ENCODE results near the gene GLP2R.

GLP2R gene

DNA sequence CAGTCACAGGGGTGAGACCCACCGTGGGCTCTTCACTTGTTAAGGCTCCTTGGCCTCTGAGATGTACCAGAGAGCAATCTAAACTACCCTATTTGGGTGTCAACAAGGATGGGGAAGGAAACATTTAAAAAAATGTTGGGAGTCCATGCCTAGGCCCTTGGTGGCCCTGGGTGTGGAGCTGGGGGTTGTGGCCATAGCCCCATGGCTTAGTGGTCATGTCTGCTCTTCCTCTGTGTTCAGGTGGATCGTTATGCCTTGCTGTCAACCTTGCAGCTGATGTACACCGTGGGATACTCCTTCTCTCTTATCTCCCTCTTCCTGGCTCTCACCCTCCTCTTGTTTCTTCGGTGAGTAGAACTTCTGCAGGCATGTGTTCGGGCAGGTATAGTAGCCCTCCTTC lies 28.5 kb downstream of the GLP2R start:
- DNase-seq: no peak

DNA sequence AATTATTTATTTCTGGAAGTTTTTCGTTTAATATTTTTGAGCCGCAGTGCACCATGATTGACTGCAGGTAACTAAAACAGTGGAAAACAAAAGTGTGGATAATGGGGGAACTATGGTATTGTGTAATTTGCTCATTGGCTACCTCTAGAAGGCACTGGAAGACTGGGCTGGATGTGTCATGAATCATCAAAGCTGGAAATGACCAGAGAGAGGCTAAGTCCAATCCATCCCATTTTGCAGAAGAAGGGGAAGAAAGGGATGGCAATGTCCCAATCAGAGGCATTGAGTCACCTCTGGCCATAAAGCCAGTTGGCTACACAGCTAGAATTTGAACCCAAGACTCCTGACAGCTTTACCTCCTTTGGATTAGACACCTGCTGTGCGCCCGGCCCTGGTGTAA lies 29.3 kb downstream of the GLP2R start:
- DNase-seq: no peak

DNA sequence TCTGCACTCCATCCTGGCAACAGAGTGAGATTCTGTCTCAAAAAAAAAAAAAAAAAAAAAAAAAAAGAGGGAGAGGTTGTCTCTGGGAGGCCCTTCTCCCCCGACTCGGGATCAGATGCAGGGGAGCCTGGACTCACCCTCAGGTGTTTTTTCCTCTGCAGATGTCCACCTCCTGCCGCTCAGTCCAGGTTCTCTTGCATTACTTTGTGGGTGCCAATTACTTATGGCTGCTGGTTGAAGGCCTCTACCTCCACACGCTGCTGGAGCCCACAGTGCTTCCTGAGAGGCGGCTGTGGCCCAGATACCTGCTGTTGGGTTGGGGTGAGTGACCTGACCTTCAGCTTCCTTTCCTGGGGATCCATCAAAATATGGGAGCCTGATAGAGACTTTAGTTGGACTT lies 34.1 kb downstream of the GLP2R start:
- DNase-seq: no peak

DNA sequence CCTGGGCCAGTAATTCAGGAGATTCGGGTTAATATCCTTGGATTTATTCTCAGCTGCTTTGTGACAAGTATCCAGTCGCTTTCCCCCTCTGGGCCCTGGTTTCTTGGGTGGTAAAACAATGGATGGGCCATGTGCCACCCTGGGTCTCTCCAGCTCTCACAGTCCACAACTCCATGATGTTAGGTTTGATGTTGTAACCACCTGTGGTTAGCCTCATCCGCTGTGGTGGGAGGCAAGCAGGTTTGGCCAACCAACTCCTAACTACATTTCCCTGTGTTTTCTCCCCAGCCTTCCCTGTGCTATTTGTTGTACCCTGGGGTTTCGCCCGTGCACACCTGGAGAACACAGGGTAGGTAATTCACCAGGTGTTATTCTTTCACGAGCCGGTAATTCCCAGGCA lies 35.1 kb downstream of the GLP2R start:
- DNase-seq: no peak

DNA sequence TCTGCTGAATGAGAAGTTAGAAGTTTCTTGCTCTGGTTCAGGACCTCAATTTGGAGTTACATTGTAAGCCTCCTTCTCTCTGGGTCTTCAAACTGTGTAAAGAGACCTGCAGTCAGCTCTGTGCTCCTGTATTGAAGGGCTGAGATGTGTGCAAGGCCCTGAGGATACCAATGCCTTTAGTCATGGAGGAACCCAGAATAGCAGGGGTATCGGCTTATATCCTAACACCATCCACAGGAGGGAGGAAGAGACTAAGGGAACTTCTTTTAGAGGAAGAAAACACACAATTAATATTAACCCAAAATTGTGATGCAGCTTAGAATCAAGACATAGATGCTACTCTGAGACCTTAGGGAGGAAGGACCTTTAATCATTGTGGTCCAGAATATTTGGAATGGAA lies 36.5 kb downstream of the GLP2R start:
- no peak for DNase-seq

DNA sequence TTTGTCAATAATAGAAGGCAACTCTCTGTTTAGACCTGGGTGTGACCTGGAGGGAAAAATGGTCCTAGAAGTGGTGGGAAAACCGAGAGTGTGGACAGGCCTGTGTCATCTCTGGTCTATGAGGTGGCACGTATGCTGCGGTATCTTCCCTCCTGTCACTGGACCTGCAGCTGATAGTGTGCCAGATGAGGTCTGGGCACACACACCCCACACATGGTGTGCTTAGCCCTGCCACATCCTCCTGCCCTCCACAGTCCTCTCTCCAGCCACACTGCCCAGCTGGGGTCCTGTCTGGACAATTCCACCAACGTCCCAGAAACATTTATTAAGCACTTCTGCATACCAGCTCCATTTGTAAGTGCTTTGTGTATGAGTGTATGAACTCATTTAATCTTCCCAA lies 37.2 kb downstream of the GLP2R start:
- DNase-seq: no peak

DNA sequence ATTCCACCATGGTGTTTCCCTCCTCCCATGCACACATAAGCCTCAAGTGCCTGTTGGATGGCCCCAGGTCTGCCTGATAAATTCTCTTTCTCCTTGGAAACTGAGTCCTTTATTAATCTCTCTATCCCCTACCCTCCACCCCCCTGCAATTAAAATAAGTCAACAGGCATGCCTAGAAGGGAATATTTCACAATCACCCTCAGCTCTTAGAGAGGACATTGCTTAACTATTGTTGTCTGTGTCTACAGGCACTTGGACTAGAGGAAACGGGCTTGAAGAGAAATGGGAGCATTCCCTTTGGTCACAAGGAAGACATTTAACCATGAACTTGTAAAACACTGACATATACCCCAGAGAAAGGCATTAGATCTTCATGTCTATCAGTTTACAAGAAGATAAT lies 39.9 kb downstream of the GLP2R start:
- no peak for DNase-seq

DNA sequence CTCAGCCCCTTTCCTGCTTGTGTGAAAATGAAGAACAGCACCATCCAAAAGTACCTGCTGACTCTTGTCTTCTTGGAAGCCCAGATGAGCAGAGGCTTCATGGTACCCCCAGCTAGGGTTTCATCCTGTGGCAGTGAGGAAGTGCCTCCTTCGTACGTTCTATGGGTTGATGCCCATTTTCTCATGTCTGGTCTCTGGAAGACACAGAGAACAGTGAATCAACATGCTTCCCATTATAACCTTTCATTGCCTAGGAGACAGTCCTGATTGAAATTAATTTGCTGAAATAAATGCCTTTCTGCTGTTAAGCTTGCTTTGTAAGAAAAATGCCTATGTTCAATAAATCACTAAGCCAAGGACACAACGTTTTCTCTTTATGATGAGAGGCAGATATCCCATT lies 42.8 kb downstream of the GLP2R start:
- DNase-seq: no peak

DNA sequence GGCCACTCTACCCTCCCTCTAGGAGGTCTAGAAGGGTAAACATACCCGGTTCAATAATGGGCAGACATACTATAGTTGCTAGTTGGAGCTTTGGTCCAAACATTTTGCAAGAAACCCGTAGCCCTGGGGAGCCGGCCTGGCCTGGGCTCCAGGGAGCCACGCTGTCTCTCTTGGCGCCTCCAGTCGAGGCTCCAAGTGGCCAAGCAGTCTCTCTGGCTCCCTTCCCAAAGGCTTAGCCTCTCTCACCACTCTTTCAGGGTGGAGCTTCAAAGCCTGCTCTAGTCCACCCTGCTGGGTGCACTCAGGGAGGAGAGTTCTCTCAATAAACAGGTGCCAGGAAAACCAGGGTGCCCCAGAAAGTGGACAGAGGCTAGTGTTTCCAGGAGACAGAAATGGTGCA lies 47.1 kb downstream of the GLP2R start:
- no peak for DNase-seq

DNA sequence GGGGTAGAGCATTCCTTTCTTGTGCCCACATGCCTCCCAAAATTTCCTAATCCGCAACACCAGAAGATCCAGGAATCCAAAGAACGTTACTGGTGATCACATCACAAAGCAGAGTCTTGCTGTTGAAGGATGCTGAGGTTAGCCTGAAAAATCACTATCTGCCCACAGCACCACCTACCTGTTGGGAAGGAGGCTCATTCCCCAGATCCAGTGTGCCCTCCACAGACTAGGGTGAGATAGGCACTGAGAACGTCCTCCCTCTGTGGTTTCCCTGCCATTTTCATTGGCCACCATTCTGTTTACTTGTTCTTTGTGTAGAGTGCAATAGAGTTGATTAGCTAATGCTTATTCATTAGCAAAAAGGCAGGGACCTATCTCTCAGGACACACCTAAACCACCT lies 49.0 kb downstream of the GLP2R start:
- no peak for DNase-seq

DNA sequence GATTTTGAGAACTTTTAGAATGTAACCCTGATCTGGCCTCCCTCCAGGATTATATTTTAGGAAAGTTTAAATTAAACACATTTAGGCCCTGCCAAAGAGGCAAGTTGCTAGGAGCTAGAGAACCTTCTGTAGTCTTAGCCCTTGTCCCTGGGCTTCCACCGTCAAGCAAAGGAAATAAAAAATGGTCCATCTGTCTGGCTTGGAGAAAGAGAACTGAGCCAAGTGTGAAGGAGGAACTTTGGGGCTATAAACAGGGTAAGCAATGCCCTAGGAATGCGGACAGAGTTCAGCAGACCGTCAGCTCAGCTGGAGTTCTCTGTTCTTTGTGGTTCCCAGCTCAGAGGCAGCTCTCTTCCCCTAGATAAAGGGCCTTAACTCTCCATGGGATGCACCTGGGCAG lies 49.7 kb downstream of the GLP2R start:
- peak in 1 of 56 donors; percentile 2 for DNase-seq

DNA sequence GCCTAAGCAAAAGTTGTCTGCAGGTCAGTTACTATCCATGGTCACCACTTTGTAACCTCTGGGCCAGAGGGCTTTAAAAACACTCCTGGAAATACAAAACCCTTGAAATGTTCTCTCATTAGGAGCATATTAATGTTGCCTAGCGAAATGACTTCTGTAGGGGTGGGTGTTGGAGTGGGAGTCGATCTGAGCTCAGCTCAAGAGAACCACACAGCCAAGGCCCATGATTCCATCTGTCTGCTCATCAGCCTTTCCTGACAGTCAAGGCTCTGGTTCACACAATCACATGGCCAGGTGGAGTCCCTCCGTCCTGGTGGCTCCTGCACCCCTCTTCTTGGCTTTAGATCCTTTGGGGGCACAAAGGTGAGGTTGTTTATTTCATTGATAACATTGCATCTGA lies 52.6 kb downstream of the GLP2R start:
- peak in 10 of 56 donors; percentile 3 to 42 (median 26) for DNase-seq

DNA sequence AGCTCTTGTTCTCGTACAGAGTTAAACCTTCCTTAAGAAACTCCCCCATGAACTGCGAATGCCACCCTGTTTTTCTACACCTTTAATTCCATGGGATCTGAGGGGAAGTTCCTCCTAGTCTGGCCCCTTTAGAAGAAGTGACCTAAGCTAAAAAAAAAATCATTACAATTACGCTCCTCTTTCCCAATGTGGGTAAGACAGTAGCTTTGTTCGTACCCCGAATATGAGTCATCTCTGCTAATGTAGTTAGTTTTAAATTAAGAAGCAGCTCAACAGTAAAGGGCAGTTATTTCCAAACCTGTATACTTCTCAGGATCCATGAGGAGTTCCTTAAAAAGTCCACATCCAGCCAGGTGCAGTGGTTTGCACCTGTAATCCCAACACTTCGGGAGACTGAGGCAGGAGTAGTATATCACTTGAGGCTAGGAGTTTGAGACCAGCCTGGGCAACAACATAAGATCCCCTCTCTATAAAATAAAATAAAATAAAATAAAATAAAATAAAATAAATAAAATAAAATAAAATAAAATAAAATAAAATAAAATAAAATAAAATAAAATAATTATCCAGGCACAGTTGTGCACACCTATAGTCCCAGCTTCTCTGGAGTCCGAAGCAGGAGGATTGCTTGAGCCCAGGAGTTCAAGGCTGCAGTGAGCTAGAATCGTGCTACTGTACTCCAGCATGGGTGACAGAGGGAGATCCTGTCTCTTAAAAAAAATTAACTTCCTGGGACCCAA lies 53.2 kb downstream of the GLP2R start:
- no peak for DNase-seq

DNA sequence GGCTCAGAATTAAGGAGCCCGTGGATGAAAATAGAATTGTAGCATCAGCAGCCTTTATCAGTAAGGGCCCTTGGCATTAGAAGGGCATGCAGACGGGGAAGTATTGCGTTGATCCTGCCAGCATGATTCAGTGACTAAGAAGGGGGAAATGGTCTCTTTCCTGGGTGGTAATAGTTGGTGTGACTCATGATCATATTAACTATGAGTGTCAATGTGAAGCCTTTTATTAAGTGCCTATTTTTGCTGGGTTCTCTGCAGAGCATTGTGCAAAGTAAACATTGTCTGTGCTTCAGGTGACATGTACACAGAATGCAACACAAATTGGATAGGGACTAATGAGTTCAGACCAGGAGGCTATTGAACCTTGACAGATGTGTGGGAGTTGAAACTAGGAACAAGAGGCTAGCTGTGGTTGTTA lies 54.9 kb downstream of the GLP2R start:
- peak in 1 of 56 donors; percentile 22 for DNase-seq

DNA sequence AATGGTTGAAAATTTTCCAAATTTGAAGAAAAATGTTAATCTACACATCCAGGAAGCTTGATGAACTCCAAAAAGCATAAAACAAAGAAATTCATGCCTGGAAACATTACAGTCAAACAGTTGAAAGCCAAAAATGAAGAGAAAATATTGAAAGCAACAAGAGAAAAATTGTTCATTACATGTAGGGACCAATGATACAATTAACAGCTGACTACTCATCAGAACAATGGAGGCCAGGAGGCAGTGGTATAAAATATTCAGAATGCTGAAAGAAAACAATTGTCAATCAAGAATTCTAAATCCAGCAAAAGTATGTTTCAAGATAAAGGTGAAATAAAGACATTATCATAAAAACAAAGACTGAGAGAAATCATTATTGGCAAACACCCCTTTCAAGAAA lies 57.7 kb downstream of the GLP2R start:
- no peak for DNase-seq

DNA sequence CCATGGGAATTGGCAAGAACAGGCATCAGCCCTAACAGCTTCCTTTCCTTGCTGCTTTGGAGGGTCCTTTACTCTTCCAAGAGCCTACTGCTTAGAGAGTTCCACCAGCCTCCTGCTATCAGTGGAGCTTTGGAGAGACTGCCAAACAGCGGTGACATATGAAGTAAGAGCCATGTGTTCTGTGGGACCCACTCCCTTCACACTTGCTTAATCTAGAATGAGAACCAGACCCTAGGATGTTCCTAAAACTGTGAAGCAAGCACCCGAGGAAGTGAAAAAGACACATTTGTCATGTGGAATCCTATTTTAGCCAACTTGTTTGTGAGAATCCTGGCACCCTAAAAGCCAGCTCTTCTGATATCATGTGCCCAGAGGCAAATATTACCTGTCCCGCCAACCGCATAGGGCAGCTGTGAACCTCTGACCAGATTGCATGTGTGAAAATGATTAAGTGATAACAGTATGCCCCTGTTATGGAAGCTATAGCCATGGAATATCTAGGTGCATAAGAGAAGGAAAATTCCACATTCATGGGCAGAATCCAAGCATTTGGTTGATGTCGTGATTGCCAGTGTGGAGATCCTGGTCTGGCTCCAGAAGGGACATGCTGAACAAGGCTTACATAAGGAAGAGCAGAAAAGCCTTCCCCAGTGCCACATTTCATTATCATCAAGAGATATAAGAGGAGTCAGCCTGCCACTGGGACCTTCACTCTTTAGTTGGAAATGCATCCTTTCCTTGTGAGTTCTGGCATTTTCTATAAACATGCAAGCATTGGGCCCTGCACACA lies 60.6 kb downstream of the GLP2R start:
- no peak for DNase-seq

DNA sequence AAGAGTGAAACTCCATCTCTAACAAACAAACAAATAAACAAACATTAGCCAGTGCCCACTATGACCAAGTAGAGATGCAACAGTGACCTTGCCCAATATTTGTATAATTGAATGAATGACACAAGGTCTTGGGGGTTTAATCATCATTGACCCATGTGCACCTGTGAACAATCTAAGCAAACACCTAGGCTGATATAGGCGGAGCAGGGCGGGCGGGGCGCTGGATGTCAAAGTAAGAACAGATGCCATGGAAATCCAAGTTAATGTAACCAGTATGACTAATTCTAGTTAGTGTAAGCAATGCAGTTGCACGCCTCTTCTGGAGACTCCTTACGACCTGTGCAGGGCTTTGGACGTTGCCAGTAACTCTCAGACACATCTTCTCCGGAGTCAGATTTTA lies 61.8 kb downstream of the GLP2R start:
- no peak for DNase-seq

DNA sequence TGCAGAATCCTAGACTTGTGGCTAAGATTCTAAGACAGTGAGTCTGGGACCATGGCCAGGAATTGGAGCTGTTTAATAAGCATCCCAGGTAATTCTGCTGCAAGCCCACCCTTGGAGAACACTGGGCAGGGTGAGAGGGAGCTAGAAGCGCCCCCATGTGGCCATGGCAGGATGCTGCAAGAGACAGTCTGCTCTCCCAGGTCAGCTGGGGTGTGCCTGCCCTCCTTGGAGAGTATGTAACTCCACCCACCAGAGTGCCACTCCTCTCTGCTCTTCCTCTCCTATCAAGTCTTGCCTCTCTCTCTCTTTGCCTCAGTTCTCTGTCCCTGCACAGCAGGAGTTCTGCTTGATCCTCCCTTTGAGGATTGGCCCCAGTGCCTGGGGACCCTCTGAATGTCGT lies 64.4 kb downstream of the GLP2R start:
- no peak for DNase-seq

DNA sequence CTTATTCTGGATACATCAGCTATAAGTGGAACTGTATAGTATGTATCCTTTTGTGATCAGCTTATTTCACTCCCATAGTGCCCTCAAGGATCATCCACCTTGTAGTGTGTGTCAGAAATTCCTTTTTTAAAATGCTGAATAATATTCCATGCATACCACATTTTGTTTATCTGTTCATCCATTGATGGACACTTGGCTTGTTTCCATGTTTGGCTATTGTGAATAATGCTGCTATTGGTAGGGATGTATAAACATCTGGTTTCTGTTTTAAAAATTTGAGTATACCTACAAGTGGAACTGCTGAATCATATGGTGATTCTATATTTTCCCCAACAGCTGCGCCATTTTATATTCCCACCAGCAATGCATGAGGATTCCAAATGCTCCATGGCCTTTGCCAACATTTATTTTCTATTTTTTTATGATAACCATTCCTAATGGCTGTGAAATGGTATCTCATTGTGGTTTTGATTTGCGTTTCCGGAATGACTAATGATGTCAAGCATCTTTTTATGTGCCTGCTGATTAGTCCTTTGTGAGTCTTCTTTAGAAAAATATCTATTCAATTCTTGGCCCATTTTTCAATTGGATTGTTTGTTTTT lies 67.8 kb downstream of the GLP2R start:
- DNase-seq: no peak

DNA sequence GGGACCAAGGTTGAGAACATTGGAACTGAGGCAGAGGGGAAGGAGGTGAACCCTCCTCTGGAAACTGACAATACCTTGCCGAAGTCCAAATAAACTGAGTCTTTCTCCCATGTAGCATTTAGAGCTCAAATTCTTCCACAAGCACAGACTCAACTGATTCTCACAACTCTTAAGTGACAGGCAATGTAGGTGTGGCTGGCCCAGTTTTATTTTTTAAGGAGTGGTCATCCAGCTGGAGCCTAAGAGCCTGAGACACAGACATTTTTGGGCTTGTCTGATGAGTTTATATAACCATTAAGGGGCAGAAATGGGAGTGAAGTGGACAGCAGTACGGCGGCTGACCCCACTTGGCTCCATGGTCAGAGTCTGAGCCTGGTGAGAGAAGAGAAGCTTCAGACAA lies 68.5 kb downstream of the GLP2R start:
- no peak for DNase-seq

DNA sequence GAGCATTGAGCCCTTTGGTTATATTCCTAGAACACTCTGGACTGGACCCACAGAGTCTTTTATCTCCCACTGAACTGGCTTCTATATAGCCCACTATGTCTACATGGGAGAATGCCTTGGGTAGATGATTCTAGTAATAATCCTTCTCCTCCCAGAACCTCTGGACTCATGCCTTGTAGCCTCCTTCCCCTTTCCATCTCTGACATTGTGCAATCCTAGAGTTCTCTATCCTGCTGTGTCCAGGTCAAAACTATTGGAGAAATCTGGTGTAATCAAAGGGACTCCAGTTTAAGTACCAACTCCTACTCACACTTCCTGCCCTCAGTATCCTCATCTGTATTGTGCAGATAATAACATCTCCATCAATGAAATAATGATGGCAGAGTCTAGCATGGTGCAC lies 70.2 kb downstream of the GLP2R start:
- DNase-seq: no peak

DNA sequence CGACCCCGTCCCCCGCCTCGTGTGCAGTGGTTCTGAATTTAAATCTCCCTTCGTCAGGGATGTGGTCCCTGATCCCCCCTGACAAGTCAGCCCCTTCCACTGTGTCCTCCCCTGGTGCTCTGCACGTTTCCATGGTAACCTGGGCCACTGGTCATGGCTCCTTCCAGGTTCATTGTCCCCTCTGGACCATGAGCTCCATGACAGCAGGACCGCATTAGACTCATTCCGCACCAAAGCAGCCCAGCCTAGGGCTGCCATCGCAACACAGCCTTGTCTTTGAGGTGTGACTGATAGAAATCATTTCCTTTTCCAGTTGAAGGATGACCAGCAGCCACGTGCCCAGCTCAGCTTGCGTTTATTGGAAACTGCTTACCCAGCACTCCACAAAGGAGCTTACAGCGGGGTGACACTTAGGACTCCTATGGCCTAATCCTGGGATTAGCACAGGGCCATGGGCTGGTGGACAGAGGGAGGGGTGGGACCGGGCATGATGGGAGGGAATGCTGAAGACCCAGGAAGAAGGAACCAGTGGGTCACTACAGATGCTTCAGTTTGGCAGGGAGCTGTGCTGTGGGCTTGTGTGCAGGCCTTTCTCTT lies 71.7 kb downstream of the GLP2R start:
- DNase-seq: no peak

Measured in nucleus accumbens (tissue), 56 donors.